Testis (tissue), 2 donors: ENCODE results near the gene CNGB1.

Experiments used
- POLR2A ChIP-seq: fragments of 450-650 bp; IDR thresholded peaks from one replicate; pipeline ENCODE4 v1.6.1; 2017; ENCODE audit warnings: antibody characterized with exemption, mild to moderate bottlenecking, moderate library complexity
- TF ChIP-seq, protein P1 (sequence below), 3 experiments: fragments of 450-650 bp in 2 of 3; fragments of 200-600 bp in 1 of 3; sonication (generic) in 1 of 3; IDR thresholded peaks; one replicate each; pipeline ENCODE4 v1.5.1; 2016 to 2019; ENCODE audit warnings: antibody characterized with exemption in 3 of 3, mild to moderate bottlenecking in 2 of 3, moderate library complexity in 1 of 3

DNA sequence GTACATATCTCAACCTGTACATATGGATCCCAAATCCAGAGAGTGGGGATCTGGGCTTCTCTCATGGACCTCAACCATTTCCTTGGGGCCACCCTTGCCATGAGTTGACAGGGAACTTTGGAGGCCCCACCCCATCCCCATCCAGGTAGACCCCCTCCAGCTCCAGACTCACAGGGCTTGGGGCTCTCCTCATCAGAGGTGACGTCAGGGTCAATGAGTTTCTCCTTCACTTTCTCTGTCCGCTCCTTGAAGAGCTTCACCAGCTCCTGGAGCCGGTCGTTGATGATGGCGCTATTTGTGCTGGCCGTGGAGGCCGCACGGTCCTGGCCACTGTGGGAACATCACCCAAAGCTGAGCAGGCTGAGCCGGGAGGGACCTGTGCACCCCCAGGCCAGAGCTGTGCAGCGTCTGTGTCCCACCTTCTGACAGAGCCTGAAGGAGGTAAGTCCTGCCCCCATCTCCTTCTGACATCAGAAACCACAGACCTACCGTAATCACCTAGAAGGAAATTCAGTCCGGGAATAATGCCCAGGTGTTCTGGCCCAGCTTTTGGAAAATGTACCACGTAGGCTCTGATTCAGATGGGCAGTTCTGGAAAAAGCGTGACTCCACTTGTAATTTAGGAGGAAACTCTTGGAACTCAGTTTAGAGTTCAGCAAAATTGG, 50.6 kb downstream of the CNGB1 start:
- TF ChIP-seq, protein P1, sequence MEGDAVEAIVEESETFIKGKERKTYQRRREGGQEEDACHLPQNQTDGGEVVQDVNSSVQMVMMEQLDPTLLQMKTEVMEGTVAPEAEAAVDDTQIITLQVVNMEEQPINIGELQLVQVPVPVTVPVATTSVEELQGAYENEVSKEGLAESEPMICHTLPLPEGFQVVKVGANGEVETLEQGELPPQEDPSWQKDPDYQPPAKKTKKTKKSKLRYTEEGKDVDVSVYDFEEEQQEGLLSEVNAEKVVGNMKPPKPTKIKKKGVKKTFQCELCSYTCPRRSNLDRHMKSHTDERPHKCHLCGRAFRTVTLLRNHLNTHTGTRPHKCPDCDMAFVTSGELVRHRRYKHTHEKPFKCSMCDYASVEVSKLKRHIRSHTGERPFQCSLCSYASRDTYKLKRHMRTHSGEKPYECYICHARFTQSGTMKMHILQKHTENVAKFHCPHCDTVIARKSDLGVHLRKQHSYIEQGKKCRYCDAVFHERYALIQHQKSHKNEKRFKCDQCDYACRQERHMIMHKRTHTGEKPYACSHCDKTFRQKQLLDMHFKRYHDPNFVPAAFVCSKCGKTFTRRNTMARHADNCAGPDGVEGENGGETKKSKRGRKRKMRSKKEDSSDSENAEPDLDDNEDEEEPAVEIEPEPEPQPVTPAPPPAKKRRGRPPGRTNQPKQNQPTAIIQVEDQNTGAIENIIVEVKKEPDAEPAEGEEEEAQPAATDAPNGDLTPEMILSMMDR (IDR thresholded peaks at IDR 0.05): no peak
- no peak for TF ChIP-seq POLR2A
